Calu3 (cell line): Measurements from ENCODE around the gene CALD1. TPM values are rescaled to one million over a fixed set of nuclear protein-coding genes. Genes with fewer than 3 reads are reported as not detected.

Experiments
- BruUV-seq: library from RNA; stranded (reverse); fragments of 400-500 nt; replicated peaks from 2 replicates; lab custom pipeline; 2021; lab: Mats Ljungman, UMichigan
- CTCF ChIA-PET: fragments of 300-600 bp; sonication (Branson Sonifier 250); formaldehyde crosslinking; loops from one replicate; lab custom pipeline; 2022; ENCODE audit warnings: antibody characterized with exemption; lab: Charles Lee
- DNase-seq: peaks from one replicate; pipeline ENCODE4 v3.0.0; 2022
- H3K27ac Mint-ChIP-seq: one replicate; pipeline ENCODE4 v1.8.0; 2022; ENCODE audit warnings: mixed read lengths; ENCODE audit not compliant: unreplicated experiment
- H3K27me3 Mint-ChIP-seq: one replicate; pipeline ENCODE4 v1.8.0; 2022; ENCODE audit warnings: mixed read lengths; ENCODE audit not compliant: unreplicated experiment
- H3K36me3 Mint-ChIP-seq: one replicate; pipeline ENCODE4 v1.8.0; 2022; ENCODE audit warnings: mild to moderate bottlenecking, moderate library complexity, mixed read lengths; ENCODE audit not compliant: insufficient read depth, unreplicated experiment
- H3K4me1 Mint-ChIP-seq: one replicate; pipeline ENCODE4 v1.8.0; 2022; ENCODE audit warnings: mild to moderate bottlenecking, low read depth, mixed read lengths; ENCODE audit not compliant: unreplicated experiment
- H3K4me3 Mint-ChIP-seq: one replicate; pipeline ENCODE4 v1.8.0; 2022; ENCODE audit warnings: mild to moderate bottlenecking, low read depth, moderate library complexity, mixed read lengths; ENCODE audit not compliant: unreplicated experiment
- H3K9me3 Mint-ChIP-seq: one replicate; pipeline ENCODE4 v1.8.0; 2022; ENCODE audit warnings: low read depth, mixed read lengths; ENCODE audit not compliant: unreplicated experiment
- intact Hi-C: fragments of 100-400 bp; cut with micrococcal nuclease; formaldehyde crosslinking; loops from one replicate; pipeline ENCODE4 v1.10.0; 2022; ENCODE audit not compliant: unreplicated experiment
- total RNA-seq: library from RNA; stranded (reverse); gene quantifications from 2 replicates; pipeline ENCODE4 v1.2.3, GENCODE V29; 2022
- TF ChIP-seq, protein P1 (sequence below): fragments of 200-600 bp; IDR thresholded peaks from one replicate; pipeline ENCODE4 v1.8.0; 2022; ENCODE audit warnings: antibody characterized with exemption; ENCODE audit not compliant: unreplicated experiment

CALD1 gene
- total RNA-seq, 1 experiment from 2014 or later, result 9.3 TPM

DNA sequence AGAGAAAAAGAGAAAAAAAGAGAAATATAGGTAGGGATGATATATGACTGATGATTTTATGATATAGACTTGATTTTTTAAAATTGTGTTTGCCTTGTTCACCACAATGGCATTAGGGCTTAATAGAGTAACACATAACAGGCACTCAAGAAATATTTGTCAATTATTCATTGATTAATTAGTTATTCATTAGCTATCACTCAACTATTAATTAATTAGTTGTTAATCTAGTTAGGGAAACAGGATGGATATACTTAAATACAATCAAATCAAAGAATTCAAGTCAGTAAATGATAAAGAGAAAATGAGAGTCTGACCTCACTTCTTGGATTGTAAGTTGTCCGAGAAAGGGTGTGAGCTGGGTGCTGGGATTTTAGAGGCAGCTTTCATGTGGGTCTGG is 15.1 kb upstream of the CALD1 start:
- TF ChIP-seq, protein P1, sequence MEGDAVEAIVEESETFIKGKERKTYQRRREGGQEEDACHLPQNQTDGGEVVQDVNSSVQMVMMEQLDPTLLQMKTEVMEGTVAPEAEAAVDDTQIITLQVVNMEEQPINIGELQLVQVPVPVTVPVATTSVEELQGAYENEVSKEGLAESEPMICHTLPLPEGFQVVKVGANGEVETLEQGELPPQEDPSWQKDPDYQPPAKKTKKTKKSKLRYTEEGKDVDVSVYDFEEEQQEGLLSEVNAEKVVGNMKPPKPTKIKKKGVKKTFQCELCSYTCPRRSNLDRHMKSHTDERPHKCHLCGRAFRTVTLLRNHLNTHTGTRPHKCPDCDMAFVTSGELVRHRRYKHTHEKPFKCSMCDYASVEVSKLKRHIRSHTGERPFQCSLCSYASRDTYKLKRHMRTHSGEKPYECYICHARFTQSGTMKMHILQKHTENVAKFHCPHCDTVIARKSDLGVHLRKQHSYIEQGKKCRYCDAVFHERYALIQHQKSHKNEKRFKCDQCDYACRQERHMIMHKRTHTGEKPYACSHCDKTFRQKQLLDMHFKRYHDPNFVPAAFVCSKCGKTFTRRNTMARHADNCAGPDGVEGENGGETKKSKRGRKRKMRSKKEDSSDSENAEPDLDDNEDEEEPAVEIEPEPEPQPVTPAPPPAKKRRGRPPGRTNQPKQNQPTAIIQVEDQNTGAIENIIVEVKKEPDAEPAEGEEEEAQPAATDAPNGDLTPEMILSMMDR, result no peak
- peaks cover 12% of the 10 kb centered on the region for H3K27me3 Mint-ChIP-seq
- H3K4me1 Mint-ChIP-seq, result peaks cover 23% of the 10 kb centered on the region
- DNase-seq, result no peak
- H3K9me3 Mint-ChIP-seq, result no peaks in the 10 kb centered on the region
- no peak overlapping the region for H3K27ac Mint-ChIP-seq
- no peaks in the 10 kb centered on the region for H3K36me3 Mint-ChIP-seq
- H3K4me3 Mint-ChIP-seq, result no peak overlapping the region
- CTCF ChIA-PET, result no interaction called here
- intact Hi-C loops, result no loop called here
- BruUV-seq, result no TSS peak

DNA sequence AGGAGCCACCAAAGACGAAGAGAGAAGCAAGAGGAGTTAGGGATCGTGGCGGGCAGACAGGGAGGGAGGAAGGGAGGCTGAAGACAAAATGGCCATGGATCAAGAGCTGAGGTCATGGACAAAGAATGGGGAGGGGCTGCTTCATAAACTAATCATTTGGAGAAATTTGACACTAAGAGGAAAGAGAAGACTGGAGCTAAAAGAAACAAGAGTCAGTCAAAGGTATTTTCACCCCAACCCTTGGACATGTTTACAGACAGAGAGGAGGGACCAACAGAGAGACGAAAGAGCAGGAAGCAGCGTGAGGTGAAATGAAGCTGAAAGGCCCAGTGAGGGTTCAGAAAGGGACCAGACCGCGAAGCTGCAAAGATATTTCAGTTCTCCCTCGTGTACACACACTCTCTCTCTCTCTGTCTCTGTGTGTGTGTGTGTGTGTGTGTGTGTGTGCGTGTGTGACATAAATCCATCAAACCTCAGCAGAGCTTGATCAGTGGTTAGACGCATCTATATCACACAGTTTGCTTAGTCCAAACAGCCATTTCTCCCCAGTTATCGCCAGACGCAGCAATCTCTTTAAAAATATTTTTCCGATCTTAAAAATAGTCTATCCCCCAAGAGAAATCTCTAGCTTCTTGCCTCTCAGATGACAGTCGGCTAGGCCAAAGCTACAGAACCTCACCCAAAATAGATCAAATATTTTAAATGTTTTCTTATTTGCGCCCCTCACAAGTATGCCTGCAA is 12.5 kb upstream of the CALD1 start:
- peak; percentile 21 for DNase-seq
- H3K27me3 Mint-ChIP-seq, result no peaks in the 10 kb centered on the region
- no peak overlapping the region for H3K4me3 Mint-ChIP-seq
- TF ChIP-seq, protein P1, result no peak
- peak overlapping the region; percentile 1 for H3K27ac Mint-ChIP-seq
- intact Hi-C loops, result no loop called here
- no peaks in the 10 kb centered on the region for H3K36me3 Mint-ChIP-seq
- H3K4me1 Mint-ChIP-seq, result peaks cover 23% of the 10 kb centered on the region
- no peaks in the 10 kb centered on the region for H3K9me3 Mint-ChIP-seq
- BruUV-seq, result no TSS peak
- CTCF ChIA-PET, result interaction anchor here (0.7 to 1.3 kb wide), 2 partner anchors 9 to 380 kb away, joined by 4 to 5 read pairs; no protein-coding TSS in a partner anchor

DNA sequence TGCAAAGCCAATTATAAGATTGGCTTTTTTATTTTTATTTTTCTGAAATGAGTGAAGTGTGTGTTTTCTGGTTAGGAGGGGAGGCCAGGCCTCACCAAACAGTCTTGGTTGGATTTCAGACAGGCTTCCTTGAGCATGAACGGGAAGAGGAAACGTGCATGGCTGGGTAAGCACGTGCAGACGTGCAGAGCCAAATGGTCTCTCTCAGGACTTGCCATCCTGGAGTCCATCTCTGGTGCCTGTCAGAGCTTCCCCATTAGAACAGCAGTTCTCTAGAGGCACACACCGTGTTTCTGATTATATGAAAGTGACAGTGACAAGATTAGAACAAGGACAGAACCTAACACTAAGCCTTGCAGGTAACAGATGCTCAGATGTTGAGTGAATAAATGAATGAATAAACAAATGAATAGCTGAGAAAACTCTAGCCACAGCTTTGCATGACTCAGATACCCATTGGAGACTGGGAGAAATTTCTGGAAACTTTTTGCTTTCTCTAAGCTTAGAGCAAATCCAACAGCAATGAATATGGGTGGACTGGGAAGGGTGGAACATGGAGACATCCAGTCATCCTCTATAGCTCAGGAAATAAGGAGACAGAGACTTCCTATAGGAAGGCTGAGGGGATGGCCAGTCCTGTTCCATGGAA is 11.8 kb upstream of the CALD1 start:
- Mint-ChIP-seq H3K27ac (no peak overlapping the region), H3K36me3 (no peaks in the 10 kb centered on the region)
- CTCF ChIA-PET, result interaction anchor here (1.3 kb wide), 1 partner anchor 9 kb away, joined by 5 read pairs; no protein-coding TSS in a partner anchor

DNA sequence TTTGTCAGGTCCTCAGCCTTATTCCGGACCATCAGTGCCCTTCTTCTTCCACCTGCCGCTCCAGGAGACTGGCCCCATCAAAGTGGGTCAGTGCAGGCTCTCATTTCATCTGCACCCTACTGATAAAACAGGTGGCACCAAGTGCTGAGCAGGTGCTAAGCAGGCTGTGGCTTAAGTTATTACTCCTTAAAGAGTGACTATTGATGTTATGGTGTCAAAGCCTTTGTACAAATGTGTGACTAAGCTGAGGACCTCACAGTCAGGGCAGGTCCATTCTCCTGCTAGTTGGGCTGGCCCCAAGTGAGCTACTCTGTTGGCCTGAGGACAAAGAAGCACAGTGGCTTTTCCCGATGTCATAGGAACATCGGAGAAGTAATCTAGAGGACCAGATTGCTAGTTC is 11.2 kb upstream of the CALD1 start:
- Mint-ChIP-seq H3K36me3 (no peaks in the 10 kb centered on the region), H3K27ac (no peak overlapping the region), H3K27me3 (no peaks in the 10 kb centered on the region), H3K4me1 (peaks cover 23% of the 10 kb centered on the region), H3K9me3 (no peaks in the 10 kb centered on the region), H3K4me3 (no peak overlapping the region)
- TF ChIP-seq, protein P1, result no peak
- no TSS peak for BruUV-seq
- intact Hi-C loops, result no loop called here
- CTCF ChIA-PET, result interaction anchor here (0.8 kb wide), 1 partner anchor 42 kb away, joined by 3 read pairs; no protein-coding TSS in a partner anchor
- DNase-seq, result no peak

More for the DNA sequence above, 11.8 kb upstream of the CALD1 start:
- no TSS peak for BruUV-seq
- no peak for DNase-seq
- Mint-ChIP-seq H3K9me3 (no peaks in the 10 kb centered on the region), H3K4me1 (peaks cover 23% of the 10 kb centered on the region), H3K27me3 (no peaks in the 10 kb centered on the region), H3K4me3 (no peak overlapping the region)
- intact Hi-C loops, result no loop called here
- TF ChIP-seq, protein P1, result no peak
